H1 (cell line): ENCODE results near the gene DLX2. TPM values are rescaled to one million over a fixed set of nuclear protein-coding genes. Genes with fewer than 3 reads are reported as not detected.
A peak's percentile ranks its signal among the peaks of the same experiment; 100 is the strongest.

Experiments used
- CTCF ChIA-PET: fragments of 300-600 bp; sonication (Branson Sonifier 250); formaldehyde crosslinking; loops from one replicate; lab custom pipeline; 2021; ENCODE audit not compliant: partially characterized antibody; lab: Charles Lee
- POLR2A ChIA-PET: fragments of 300-600 bp; sonication (Branson Sonifier 250); formaldehyde crosslinking; loops from one replicate; lab custom pipeline; 2021; ENCODE audit warnings: inconsistent platforms; ENCODE audit not compliant: partially characterized antibody; lab: Charles Lee
- DNase-seq, 2 experiments: peaks; one replicate each; pipeline versions ENCODE4 v3.0.0 to v3.0.0-alpha.2; 2010 to 2022; ENCODE audit warnings: low spot score in 2 of 2, low read depth in 1 of 2, mixed read lengths in 1 of 2
- FAIRE-seq: peaks from 2 replicates; lab custom pipeline; 2011; peaks lifted over from hg19 to GRCh38; lab: Jason Lieb, UNC
- H2AFZ ChIP-seq: 2 replicates; pipeline ENCODE4 v1.8.1; 2012; ENCODE audit warnings: low read length, inconsistent platforms
- H2AK5ac ChIP-seq: 2 replicates; pipeline ENCODE4 v1.6.1; 2013; ENCODE audit warnings: low read depth, low read length
- H2BK120ac ChIP-seq: replicated peaks from 2 replicates; pipeline ENCODE3; 2013; ENCODE audit warnings: low read depth, low read length, inconsistent platforms
- H2BK12ac ChIP-seq: 2 replicates; pipeline ENCODE4 v1.6.1; 2013; ENCODE audit warnings: low read depth, low read length
- H2BK15ac ChIP-seq: 2 replicates; pipeline ENCODE4 v1.6.1; 2013; ENCODE audit warnings: low read length
- H2BK20ac ChIP-seq: 2 replicates; pipeline ENCODE4 v1.6.1; 2013; ENCODE audit warnings: low read length
- H2BK5ac ChIP-seq: 2 replicates; pipeline ENCODE4 v1.6.1; 2013; ENCODE audit warnings: low read depth, low read length
- H3K14ac ChIP-seq: 2 replicates; pipeline ENCODE4 v1.6.1; 2013; ENCODE audit warnings: inconsistent platforms; ENCODE audit not compliant: insufficient read length
- H3K18ac ChIP-seq: 2 replicates; pipeline ENCODE4 v1.6.1; 2013; ENCODE audit warnings: low read length; ENCODE audit errors: extremely low read depth
- H3K23ac ChIP-seq: 2 replicates; pipeline ENCODE4 v1.6.1; 2013; ENCODE audit warnings: inconsistent platforms; ENCODE audit not compliant: insufficient read length
- H3K23me2 ChIP-seq: 2 replicates; pipeline ENCODE4 v1.6.1; 2013; ENCODE audit warnings: low read depth, low read length
- H3K27ac ChIP-seq: 2 replicates; pipeline ENCODE4 v1.6.1; 2011; ENCODE audit warnings: low read depth, low read length, inconsistent platforms
- H3K27me3 ChIP-seq, 4 experiments: replicated peaks in 1 of 4; 1 replicate in 1 of 4; 2 replicates in 3 of 4; pipeline versions ENCODE4 v1.6.1 to v1.8.1; 2011 to 2013; ENCODE audit warnings: low read length in 3 of 4, mild to moderate bottlenecking in 3 of 4, inconsistent platforms in 2 of 4, mixed read lengths in 2 of 4, moderate library complexity in 1 of 4; ENCODE audit not compliant: control insufficient read depth in 3 of 4, insufficient read depth in 3 of 4; ENCODE audit errors: extremely low read depth in 1 of 4
- H3K36me3 ChIP-seq, 4 experiments: 2 replicates each; pipeline versions ENCODE4 v1.6.1 to v1.8.1; 2011 to 2013; ENCODE audit warnings: mild to moderate bottlenecking in 4 of 4, low read length in 3 of 4, moderate library complexity in 2 of 4, control low read depth in 1 of 4, inconsistent platforms in 1 of 4; ENCODE audit not compliant: insufficient read depth in 4 of 4, control insufficient read depth in 2 of 4
- H3K4ac ChIP-seq: replicated peaks from 2 replicates; pipeline ENCODE3; 2013; ENCODE audit warnings: low read length, low read depth, mixed read lengths, inconsistent platforms; ENCODE audit not compliant: insufficient read length
- H3K4me1 ChIP-seq, 4 experiments: replicated peaks in 1 of 4; 1 replicate in 1 of 4; 2 replicates in 3 of 4; pipeline versions ENCODE4 v1.6.1 to v1.8.1; 2011 to 2013; ENCODE audit warnings: low read length in 3 of 4, inconsistent platforms in 2 of 4, mixed read lengths in 1 of 4; ENCODE audit not compliant: insufficient read depth in 4 of 4, control insufficient read depth in 3 of 4
- H3K4me2 ChIP-seq, 2 experiments: 2 replicates each; pipeline versions ENCODE4 v1.6.1 to v1.8.1; 2011 to 2013; ENCODE audit warnings: low read depth in 2 of 2, low read length in 2 of 2, control low read depth in 1 of 2, inconsistent platforms in 1 of 2, mild to moderate bottlenecking in 1 of 2; ENCODE audit not compliant: insufficient read depth in 1 of 2
- H3K4me3 ChIP-seq, 4 experiments: fragments of 200-600, 300-600 bp in 1 of 4; sonication (generic), shearing (Covaris generic), sonication (Bioruptor Twin) in 1 of 4; 2 replicates each; pipeline versions ENCODE4 v1.5.1 to v1.8.1; 2011 to 2016; ENCODE audit warnings: low read length in 4 of 4, low read depth in 3 of 4, control low read depth in 2 of 4, inconsistent platforms in 2 of 4, mild to moderate bottlenecking in 2 of 4, mixed read lengths in 1 of 4, moderate library complexity in 1 of 4; ENCODE audit not compliant: insufficient read depth in 2 of 4; ENCODE audit errors: extremely low read depth in 1 of 4
- H3K56ac ChIP-seq: replicated peaks from 2 replicates; pipeline ENCODE3; 2013; ENCODE audit warnings: low read depth, mild to moderate bottlenecking, mixed read lengths, low read length, inconsistent platforms; ENCODE audit not compliant: insufficient read length
- H3K79me1 ChIP-seq: 2 replicates; pipeline ENCODE4 v1.6.1; 2013; ENCODE audit warnings: low read depth, low read length, control low read depth
- H3K79me2 ChIP-seq, 2 experiments: 2 replicates each; pipeline versions ENCODE4 v1.6.1 to v1.8.1; 2012 to 2013; ENCODE audit warnings: low read length in 2 of 2, mild to moderate bottlenecking in 2 of 2, inconsistent platforms in 1 of 2; ENCODE audit not compliant: insufficient read depth in 2 of 2, control insufficient read depth in 1 of 2
- H3K9ac ChIP-seq, 4 experiments: replicated peaks in 1 of 4; 1 replicate in 1 of 4; 2 replicates in 3 of 4; pipeline versions ENCODE4 v1.6.1 to v1.8.1; 2011 to 2013; ENCODE audit warnings: low read depth in 3 of 4, low read length in 3 of 4, control low read depth in 2 of 4, mild to moderate bottlenecking in 2 of 4, moderate library complexity in 2 of 4, inconsistent platforms in 1 of 4; ENCODE audit errors: extremely low read depth in 1 of 4
- H3K9me3 ChIP-seq, 2 experiments: 2 replicates each; pipeline versions ENCODE4 v1.6.1 to v1.8.1; 2012 to 2013; ENCODE audit warnings: mild to moderate bottlenecking in 2 of 2, moderate library complexity in 2 of 2, control low read depth in 1 of 2, inconsistent platforms in 1 of 2, low read depth in 1 of 2, low read length in 1 of 2, mixed read lengths in 1 of 2; ENCODE audit not compliant: insufficient read depth in 2 of 2
- H4K20me1 ChIP-seq, 2 experiments: replicated peaks in 1 of 2; 2 replicates each; pipeline versions ENCODE3 to v1.8.1; 2011 to 2013; ENCODE audit warnings: inconsistent platforms in 2 of 2, low read length in 2 of 2, mild to moderate bottlenecking in 1 of 2; ENCODE audit not compliant: insufficient read depth in 2 of 2, control insufficient read depth in 1 of 2
- H4K5ac ChIP-seq: 2 replicates; pipeline ENCODE4 v1.6.1; 2013; ENCODE audit warnings: low read length, low read depth, mixed read lengths, inconsistent platforms; ENCODE audit not compliant: insufficient read length
- H4K8ac ChIP-seq: 2 replicates; pipeline ENCODE4 v1.8.0; 2013; ENCODE audit warnings: mild to moderate bottlenecking, moderate library complexity, low read length, inconsistent platforms; ENCODE audit not compliant: insufficient read depth; ENCODE audit errors: extremely low read depth
- H4K91ac ChIP-seq: replicated peaks from 2 replicates; pipeline ENCODE3; 2013; ENCODE audit warnings: low read length, mixed read lengths, inconsistent platforms; ENCODE audit not compliant: insufficient read length
- ATF3 ChIP-seq: IDR thresholded peaks from 2 replicates; pipeline ENCODE4 v1.6.1; 2011; ENCODE audit warnings: low read depth, mild to moderate bottlenecking, low read length; ENCODE audit not compliant: insufficient read depth
- CBX8 ChIP-seq: fragments of 300-800, 300-1000 bp; sonication (generic); IDR thresholded peaks from 2 replicates; pipeline ENCODE4 v1.7.1; 2016; ENCODE audit warnings: low read depth, low read length, borderline replicate concordance
- EGR1 ChIP-seq: IDR thresholded peaks from 2 replicates; pipeline ENCODE4 v1.6.1; 2011; ENCODE audit warnings: low read depth, low read length, borderline replicate concordance
- EZH2 ChIP-seq: fragments of 200-600 bp; sonication (generic); IDR thresholded peaks from 2 replicates; pipeline ENCODE4 v1.7.1; 2012; ENCODE audit warnings: low read depth, mild to moderate bottlenecking, moderate library complexity, low read length, inconsistent platforms; ENCODE audit not compliant: severe bottlenecking
- KDM4A ChIP-seq: IDR thresholded peaks from one replicate; pipeline ENCODE4 v1.7.1; 2012; ENCODE audit warnings: low read depth, mild to moderate bottlenecking, moderate library complexity, low read length, inconsistent platforms; ENCODE audit not compliant: severe bottlenecking
- RBBP5 ChIP-seq: IDR thresholded peaks from 2 replicates; pipeline ENCODE4 v1.7.1; 2012; ENCODE audit warnings: low read depth, mild to moderate bottlenecking, inconsistent platforms, low read length, moderate library complexity, borderline replicate concordance
- SIX5 ChIP-seq: IDR thresholded peaks from 2 replicates; pipeline ENCODE4 v1.6.1; 2011; ENCODE audit warnings: mild to moderate bottlenecking, low read depth, low read length
- SP1 ChIP-seq: IDR thresholded peaks from 2 replicates; pipeline ENCODE4 v1.6.1; 2011; ENCODE audit warnings: low read depth, low read length
- SUZ12 ChIP-seq: fragments of 200-600 bp; sonication (generic); IDR thresholded peaks from 2 replicates; pipeline ENCODE4 v1.6.1; 2012; ENCODE audit warnings: mild to moderate bottlenecking, inconsistent platforms, low read length, moderate library complexity, mixed read lengths
- WGBS, 2 experiments: shearing (Covaris generic) in 1 of 2; methylation state at CpG; one replicate each; pipeline versions ENCODE4 v1.1.6 to v1.1.7; 2013 to 2015; ENCODE audit warnings: low lambda C conversion rate in 2 of 2, mixed read lengths in 2 of 2, inconsistent platforms in 1 of 2, low coverage in 1 of 2, missing lambda C conversion rate in 1 of 2; ENCODE audit not compliant: insufficient replicate concordance in 2 of 2, insufficient coverage in 1 of 2, insufficient read length in 1 of 2; ENCODE audit errors: extremely low coverage in 1 of 2, missing lambda C conversion rate in 1 of 2; 5-methylcytosine and 5-hydroxymethylcytosine counted together
- polyA plus RNA-seq, 7 experiments: library from polyadenylated mRNA; depleted of rRNA in 3 of 7; stranded (reverse) in 5 of 7; unstranded in 2 of 7; fragments of >200 nt in 5 of 7; fragments of 200-250 nt in 2 of 7; gene quantifications; 1 replicate in 5 of 7; 2 replicates in 1 of 7; 4 replicates in 1 of 7; pipeline versions ENCODE4 v1.2.1 to v1.2.3, GENCODE V29; 2011 to 2013; ENCODE audit warnings: missing spikeins in 2 of 7, mixed read lengths in 2 of 7
- total RNA-seq: library from RNA; stranded (reverse); fragmentation: NEBNext Ultra II Directional; extraction: Animal tissue kit (Norgen Biotek cat#: 25700); gene quantifications from 2 replicates; pipeline ENCODE4 v1.2.1, GENCODE V29; 2021

Gene DLX2
- total and polyA plus RNA-seq, 2 of the 8 experiments (the other 6 are each of a cell fraction or from before 2014, with no cell fraction given), result 0.45 TPM; not detected in 1

DNA sequence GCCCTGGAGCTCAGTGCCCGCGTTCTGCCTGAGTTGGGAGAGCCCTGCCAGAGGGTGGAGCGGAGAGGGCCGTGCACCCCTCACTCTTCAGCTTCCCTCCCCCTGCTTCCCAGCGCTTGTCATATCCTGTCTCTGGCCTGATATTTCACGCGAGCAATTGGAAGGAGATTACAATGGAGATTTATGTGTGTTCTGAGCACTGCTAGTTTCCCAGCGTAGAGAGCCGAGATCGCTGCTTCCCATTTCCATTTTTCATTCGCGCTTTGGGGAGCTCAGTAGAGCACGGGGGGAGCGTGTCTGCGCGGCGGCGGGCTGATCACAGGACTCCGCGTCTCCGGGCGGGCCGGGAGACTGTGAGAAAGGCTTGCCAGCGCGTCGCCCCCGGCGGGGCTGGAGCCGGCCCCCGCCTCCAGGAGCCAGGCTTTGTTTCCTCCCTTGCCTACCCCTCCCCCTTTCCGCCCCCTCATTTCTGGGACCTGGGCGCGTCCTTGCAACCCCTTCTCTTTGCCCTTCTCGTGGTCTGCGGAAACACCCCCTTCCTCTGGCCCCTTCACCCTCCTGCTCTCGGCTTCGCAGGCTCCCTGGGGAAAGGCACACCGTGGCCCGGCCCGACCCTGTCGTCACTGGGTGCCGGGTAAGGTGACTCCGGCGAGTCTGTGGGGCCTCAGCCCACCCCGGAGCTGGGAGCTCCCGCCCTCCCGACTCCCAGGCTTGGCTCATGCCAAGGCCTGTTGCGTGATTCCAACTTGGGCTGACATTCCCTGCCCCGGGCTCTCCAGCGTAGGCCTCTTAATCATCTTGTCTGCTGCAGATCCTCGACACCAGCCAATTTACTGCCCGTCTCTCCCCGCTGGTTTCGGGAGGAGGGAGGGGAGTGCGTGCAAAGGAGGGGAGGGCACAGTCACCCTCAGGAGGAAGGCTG is 5.8 kb downstream of the DLX2 start:
- Histone ChIP-seq H3K4me3 (peak overlapping the region; percentile 11 to 57 (median 22); a peak in 5 of 8 replicates), H2BK15ac (peak overlapping the region; percentile 16; the same call in 1 of the 2 replicates), H4K5ac (no peak overlapping the region), H3K23me2 (peaks cover 16% of the 10 kb centered on the region; the same call in 1 of the 2 replicates), H2BK20ac (no peak overlapping the region; the same call in 1 of the 2 replicates), H3K14ac (no peak overlapping the region), H3K79me2 (no peaks in the 10 kb centered on the region), H4K91ac (no peak overlapping the region), H4K8ac (no peak overlapping the region; the same call in 1 of the 2 replicates), H3K36me3 (peaks cover 0 to 11% (median 0%) of the 10 kb centered on the region in 4 experiments; a peak in 1 of 8 replicates), H3K9me3 (no peaks in the 10 kb centered on the region), H2BK12ac (0 out of 2 replicates have a peak overlapping the region, but pooled peaks have one; percentile 17), H3K79me1 (no peaks in the 10 kb centered on the region), H3K4me2 (peak overlapping the region; percentile 70 to 97), H2BK5ac (no peak overlapping the region), H4K20me1 (peaks cover 17 to 29% of the 10 kb centered on the region in 2 experiments), H3K27me3 (peaks cover 91 to 100% (median 97%) of the 10 kb centered on the region in 4 experiments), H2BK120ac (no peak overlapping the region), H3K27ac (no peak overlapping the region), H3K18ac (peak overlapping the region; percentile 71; the same call in 1 of the 2 replicates), H3K9ac (no peak overlapping the region), H3K4me1 (peaks cover 6 to 48% (median 28%) of the 10 kb centered on the region in 4 experiments), H2AFZ (no peak overlapping the region), H3K23ac (no peak overlapping the region), H2AK5ac (no peak overlapping the region), H3K56ac (no peak overlapping the region), H3K4ac (no peak overlapping the region)
- ChIA-PET POLR2A (interaction anchor here (2.0 to 16.0 kb wide), 2 partner anchors 9 to 10 kb away, joined by 8 to 184 read pairs; partner anchors contain the start of gene DLX1), CTCF (interaction anchor here (0.6 to 12.4 kb wide), 8 partner anchors 6 to 500 kb away, joined by 3 to 198 read pairs (median 4); partner anchors contain the start of genes DLX1 and DLX2)
- DNase-seq (peak in 1 of 2 experiments; percentile 66), FAIRE-seq (no peak)
- 2% methylated on average over 45 of the region's 55 CpGs; no CpG with 5 or more reads in 1 of the 2 experiments for WGBS, 2 experiments
- no peak for TF ChIP-seq SIX5
- peak; percentile 91 for TF ChIP-seq EGR1
- peak; percentile 84; the same call in 1 of the 2 replicates for TF ChIP-seq CBX8
- TF ChIP-seq KDM4A, result no peak
- peak; percentile 85 for TF ChIP-seq SUZ12
- TF ChIP-seq RBBP5, result 0 out of 2 replicates have a peak, but pooled peaks have one; percentile 32
- TF ChIP-seq EZH2, result peak; percentile 89
- TF ChIP-seq SP1, result no peak
- no peak for TF ChIP-seq ATF3
